Measurements from ENCODE around the gene ZNF460. TPM values are rescaled to one million over a fixed set of nuclear protein-coding genes. Genes with fewer than 3 reads are reported as not detected.

Gene ZNF460
- total RNA-seq, 2 experiments from 2014 or later, result 62.5 to 94.7 TPM

- Histone ChIP-seq H2AFZ (ENCODE audit: low read length) (no peak overlapping the region), H3K36me3 (ENCODE audit: insufficient read depth, low read length) (peaks cover 17% of the 10 kb centered on the region), H3K4me3 (ENCODE audit: low read depth, low read length, poor library complexity, severe bottlenecking) (no peak overlapping the region), H3K4me2 (ENCODE audit: low read length) (no peak overlapping the region), H3K27ac (ENCODE audit: low read depth, low read length, poor library complexity, severe bottlenecking) (no peak overlapping the region), H3K9me3 (ENCODE audit: low read length) (no peaks in the 10 kb centered on the region), H3K9me2 (ENCODE audit: insufficient read depth, low read length) (no peaks in the 10 kb centered on the region), H4K20me1 (ENCODE audit: insufficient read depth, low read length) (no peaks in the 10 kb centered on the region), H3K4me1 (ENCODE audit: insufficient read depth, low read length, poor library complexity, severe bottlenecking) (peaks cover 6% of the 10 kb centered on the region), H3K79me2 (ENCODE audit: insufficient read depth, low read depth, low read length) (no peaks in the 10 kb centered on the region)
- no peak for TF ChIP-seq EZH2phosphoT487 (IDR thresholded peaks at IDR 0.05; ENCODE audit: borderline replicate concordance, low read depth, low read length)
- TF ChIP-seq CTCF (conservative IDR thresholded peaks at IDR 0.05; ENCODE audit: low read length), result no peak
- intact Hi-C loops (cut with micrococcal nuclease; ENCODE audit: unreplicated experiment), result no loop called here
- CTCF ChIA-PET (ENCODE audit: unreplicated experiment), result no interaction called here
- POLR2A ChIA-PET, result no interaction called here
- DNase-seq (ENCODE audit: low spot score), result no peak
- no TSS peak for BruUV-seq (replicated peaks)
These were observed 17.0 kb upstream of the ZNF460 start for GRCh38 chr19:57263244-57263741.

- no peaks in the 10 kb centered on the region for H3K9me2 ChIP-seq (ENCODE audit: insufficient read depth, low read length)
- peaks cover 29% of the 10 kb centered on the region for H3K4me1 ChIP-seq (ENCODE audit: insufficient read depth, low read length, poor library complexity, severe bottlenecking)
- no peak overlapping the region for H3K4me2 ChIP-seq (ENCODE audit: low read length)
- H4K20me1 ChIP-seq (ENCODE audit: insufficient read depth, low read length), result no peaks in the 10 kb centered on the region
- no peak overlapping the region for H2AFZ ChIP-seq (ENCODE audit: low read length)
- peaks cover 11% of the 10 kb centered on the region; the same call in 1 of the 2 replicates for H3K36me3 ChIP-seq (ENCODE audit: insufficient read depth, low read length)
- TF ChIP-seq EZH2phosphoT487 (IDR thresholded peaks at IDR 0.05; ENCODE audit: borderline replicate concordance, low read depth, low read length) (no peak), CTCF (conservative IDR thresholded peaks at IDR 0.05; ENCODE audit: low read length) (no peak)
- H3K79me2 ChIP-seq (ENCODE audit: insufficient read depth, low read depth, low read length), result no peaks in the 10 kb centered on the region
- DNase-seq (ENCODE audit: low spot score), result no peak
- BruUV-seq (replicated peaks), result no TSS peak
- ChIA-PET POLR2A (no interaction called here), CTCF (ENCODE audit: unreplicated experiment) (no interaction called here)
- H3K9me3 ChIP-seq (ENCODE audit: low read length), result no peaks in the 10 kb centered on the region
- H3K4me3 ChIP-seq (ENCODE audit: low read depth, low read length, poor library complexity, severe bottlenecking), result no peak overlapping the region
- no peak overlapping the region for H3K27ac ChIP-seq (ENCODE audit: low read depth, low read length, poor library complexity, severe bottlenecking)
- intact Hi-C loops (cut with micrococcal nuclease; ENCODE audit: unreplicated experiment), result no loop called here
These were observed 13.0 kb upstream of the ZNF460 start for GRCh38 chr19:57267291-57267690.

- intact Hi-C loops (cut with micrococcal nuclease; ENCODE audit: unreplicated experiment), result no loop called here
- CTCF ChIA-PET (ENCODE audit: unreplicated experiment), result no interaction called here
These were observed 10.6 kb upstream of the ZNF460 start for GRCh38 chr19:57269515-57270250.

More at GRCh38 chr19:57269515-57270250, 10.6 kb upstream of the ZNF460 start:
- Histone ChIP-seq H3K9me2 (ENCODE audit: insufficient read depth, low read length) (no peaks in the 10 kb centered on the region), H3K27ac (ENCODE audit: low read depth, low read length, poor library complexity, severe bottlenecking) (peak overlapping the region; percentile 64), H3K36me3 (ENCODE audit: insufficient read depth, low read length) (peaks cover 8% of the 10 kb centered on the region; the same call in 1 of the 2 replicates), H3K4me3 (ENCODE audit: low read depth, low read length, poor library complexity, severe bottlenecking) (peak overlapping the region; percentile 41), H4K20me1 (ENCODE audit: insufficient read depth, low read length) (no peaks in the 10 kb centered on the region), H3K79me2 (ENCODE audit: insufficient read depth, low read depth, low read length) (no peaks in the 10 kb centered on the region), H3K4me2 (ENCODE audit: low read length) (peak overlapping the region; percentile 65), H2AFZ (ENCODE audit: low read length) (peak overlapping the region; percentile 60), H3K9me3 (ENCODE audit: low read length) (no peaks in the 10 kb centered on the region), H3K4me1 (ENCODE audit: insufficient read depth, low read length, poor library complexity, severe bottlenecking) (peaks cover 29% of the 10 kb centered on the region)
- peak; percentile 57 for DNase-seq (ENCODE audit: low spot score)
- BruUV-seq (replicated peaks), result no TSS peak
- TF ChIP-seq EZH2phosphoT487 (IDR thresholded peaks at IDR 0.05; ENCODE audit: borderline replicate concordance, low read depth, low read length) (no peak), CTCF (conservative IDR thresholded peaks at IDR 0.05; ENCODE audit: low read length) (no peak)
- POLR2A ChIA-PET, result interaction anchor here (0.7 to 1.1 kb wide), 2 partner anchors 31 to 1997 kb away, joined by 4 read pairs; no protein-coding TSS in a partner anchor

Data from OCI-LY7 (cell line).